ENCODE measurements around the gene TGFBRAP1.

DNA sequence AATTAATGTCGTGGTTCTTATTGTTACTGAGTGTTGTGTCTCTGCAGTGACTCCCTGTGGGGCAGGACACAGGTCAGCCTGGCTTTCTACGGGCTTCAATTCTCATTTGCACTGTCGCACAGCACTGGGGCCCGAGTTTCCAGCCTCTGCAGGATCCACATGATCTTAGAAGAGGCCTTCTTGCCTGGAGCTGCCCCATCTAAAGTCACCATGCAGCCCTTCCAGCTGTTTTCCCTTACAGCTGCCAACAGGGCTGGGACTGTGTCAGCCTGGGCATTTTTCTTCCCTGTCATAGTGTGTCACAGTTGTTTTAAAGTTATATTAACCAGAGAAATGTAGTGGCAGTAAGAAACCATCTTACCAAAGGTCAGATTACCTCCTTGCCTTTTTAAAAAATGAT, 42.3 kb upstream of the TGFBRAP1 start:
- TF ChIP-seq CTCF (IDR thresholded peaks at IDR 0.05; ENCODE audit: insufficient read depth, low read length) (no peak), GABPA (IDR thresholded peaks at IDR 0.05; ENCODE audit: low read depth) (no peak)
